B cell (primary cell): ENCODE results near the gene JUND.

ENCODE experiments used
- EZH2 ChIP-seq: IDR thresholded peaks from 2 replicates; pipeline ENCODE4 v1.6.1; 2012; ENCODE audit warnings: borderline replicate concordance, low read depth, mild to moderate bottlenecking, moderate library complexity, low read length; ENCODE audit not compliant: insufficient read depth, poor library complexity, severe bottlenecking
- TF ChIP-seq, protein P1 (sequence below): fragments of 200-600 bp; IDR thresholded peaks from one replicate; pipeline ENCODE4 v1.8.0; 2022; ENCODE audit warnings: antibody characterized with exemption, mild to moderate bottlenecking

DNA sequence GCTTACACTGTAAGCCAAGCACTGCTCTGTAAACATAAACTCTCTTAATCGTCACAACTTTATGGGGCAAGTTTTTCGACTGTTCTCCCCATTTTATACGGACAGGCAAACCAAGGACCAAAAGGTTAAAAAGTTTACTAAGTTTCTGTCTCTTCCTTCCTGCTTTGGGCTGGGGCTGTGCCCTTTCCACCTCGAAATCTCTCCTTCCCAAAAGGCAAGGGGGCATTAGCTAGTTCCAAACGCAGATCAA, 2.2 kb downstream of the JUND start:
- TF ChIP-seq, protein P1, sequence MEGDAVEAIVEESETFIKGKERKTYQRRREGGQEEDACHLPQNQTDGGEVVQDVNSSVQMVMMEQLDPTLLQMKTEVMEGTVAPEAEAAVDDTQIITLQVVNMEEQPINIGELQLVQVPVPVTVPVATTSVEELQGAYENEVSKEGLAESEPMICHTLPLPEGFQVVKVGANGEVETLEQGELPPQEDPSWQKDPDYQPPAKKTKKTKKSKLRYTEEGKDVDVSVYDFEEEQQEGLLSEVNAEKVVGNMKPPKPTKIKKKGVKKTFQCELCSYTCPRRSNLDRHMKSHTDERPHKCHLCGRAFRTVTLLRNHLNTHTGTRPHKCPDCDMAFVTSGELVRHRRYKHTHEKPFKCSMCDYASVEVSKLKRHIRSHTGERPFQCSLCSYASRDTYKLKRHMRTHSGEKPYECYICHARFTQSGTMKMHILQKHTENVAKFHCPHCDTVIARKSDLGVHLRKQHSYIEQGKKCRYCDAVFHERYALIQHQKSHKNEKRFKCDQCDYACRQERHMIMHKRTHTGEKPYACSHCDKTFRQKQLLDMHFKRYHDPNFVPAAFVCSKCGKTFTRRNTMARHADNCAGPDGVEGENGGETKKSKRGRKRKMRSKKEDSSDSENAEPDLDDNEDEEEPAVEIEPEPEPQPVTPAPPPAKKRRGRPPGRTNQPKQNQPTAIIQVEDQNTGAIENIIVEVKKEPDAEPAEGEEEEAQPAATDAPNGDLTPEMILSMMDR, result no peak
- TF ChIP-seq EZH2, result no peak
